Hematopoietic multipotent progenitor cell treated with erythropoietin and hydrocortisone succinate and interleukin-3 and kit ligand, for 4 days (in vitro differentiated cells): ENCODE measurements around the gene KHNYN.
A peak's percentile ranks its signal among the peaks of the same experiment; 100 is the strongest.

Experiments used
- DNase-seq: peaks from one replicate; pipeline ENCODE4 v3.0.0-alpha.2; 2015

KHNYN gene

GRCh38 chr14:24481622-24482324, 52.0 kb downstream of the KHNYN start:
- peak; percentile 70 for DNase-seq

DNA sequence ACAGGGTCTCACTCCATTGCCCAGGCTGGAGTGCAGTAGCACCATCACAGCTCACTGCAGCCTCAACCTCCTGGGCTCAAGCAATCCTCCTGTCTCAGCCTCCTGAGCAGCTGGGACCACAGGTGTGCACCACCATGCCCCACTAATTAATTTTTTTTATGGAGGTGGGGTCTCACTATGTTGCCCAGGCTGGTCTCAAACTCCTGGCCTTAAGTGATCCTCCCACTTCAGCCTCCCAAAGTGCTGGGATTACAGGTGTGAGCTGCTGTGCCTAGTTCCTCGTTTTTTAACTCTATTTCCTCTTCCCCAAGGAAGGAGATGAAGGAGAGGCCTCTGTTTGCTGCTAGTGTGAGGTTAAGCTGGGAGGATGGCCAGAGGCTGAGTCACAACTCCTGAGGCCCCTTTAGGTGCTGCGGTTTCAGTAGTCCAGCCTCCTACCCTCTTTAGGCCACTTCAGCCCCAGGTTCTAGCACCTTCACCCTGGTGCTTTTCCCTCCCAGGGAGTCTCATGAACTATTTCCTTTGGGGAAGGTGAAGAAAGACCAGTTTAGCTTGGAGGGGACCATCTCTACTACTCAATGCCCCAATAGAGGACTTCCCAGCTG, 53.0 kb downstream of the KHNYN start:
- DNase-seq, result peak; percentile 16

DNA sequence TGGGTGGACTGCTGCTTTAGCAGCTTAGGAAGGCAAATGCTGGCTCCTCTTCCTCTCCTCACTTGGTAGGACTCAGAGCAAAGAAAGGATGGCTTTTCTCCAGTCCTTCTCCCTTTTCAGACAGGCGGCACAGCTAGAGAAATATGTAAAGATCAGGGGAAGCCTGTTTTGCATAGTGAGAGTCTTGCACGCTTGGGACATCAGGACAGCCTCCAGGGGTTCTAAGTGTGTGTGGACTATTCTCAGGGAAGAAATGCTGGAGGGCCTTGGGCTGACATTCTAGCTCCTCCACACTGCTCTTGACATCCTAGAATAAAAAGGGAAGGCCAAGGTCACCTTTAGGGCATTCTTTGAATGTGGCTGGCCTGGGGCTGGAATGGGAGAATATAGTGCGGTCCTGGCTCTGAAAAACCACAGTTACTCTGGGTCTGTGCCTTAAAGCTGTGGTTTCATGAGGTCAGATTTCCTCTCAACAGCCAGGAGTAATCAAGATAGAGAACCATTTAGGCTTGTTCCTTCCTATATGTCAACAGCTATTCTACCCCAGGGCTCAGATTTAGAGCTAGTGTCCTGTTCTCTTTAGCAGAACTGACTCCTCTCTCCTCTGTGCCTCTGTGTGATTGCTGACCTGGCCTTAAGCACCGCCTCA, 54.0 kb downstream of the KHNYN start:
- peak; percentile 82 for DNase-seq
